Panc1 (cell line): ENCODE data around the gene CACNA1I. TPM values are rescaled to one million over a fixed set of nuclear protein-coding genes. Genes with fewer than 3 reads are reported as not detected.

Experiments
- ATAC-seq: fragments of 200-7000 bp; cut with Tn5 transposase; 2 replicates; pipeline ENCODE4 v1.9.1; 2020; ENCODE audit warnings: mild to moderate bottlenecking, moderate library complexity
- BruUV-seq: library from RNA; stranded (reverse); fragments of 400-500 nt; replicated peaks from 2 replicates; lab custom pipeline; 2021; lab: Mats Ljungman, UMichigan
- CTCF ChIA-PET: fragments of 300-600 bp; sonication (Branson Sonifier 250); formaldehyde crosslinking; loops from one replicate; lab custom pipeline; 2022; ENCODE audit warnings: antibody characterized with exemption; lab: Charles Lee
- POLR2A ChIA-PET: fragments of 300-600 bp; sonication (Branson Sonifier 250); formaldehyde crosslinking; loops from one replicate; lab custom pipeline; 2022; ENCODE audit warnings: antibody characterized with exemption; lab: Charles Lee
- DNase-seq: peaks from one replicate; pipeline ENCODE4 v3.0.0-alpha.2; 2010; ENCODE audit warnings: low read depth, low spot score
- H3K27ac ChIP-seq: 2 replicates; pipeline ENCODE4 v1.5.1; 2011; ENCODE audit warnings: mild to moderate bottlenecking, low read length, inconsistent platforms
- H3K27me3 ChIP-seq: fragments of 200-500 bp; sonication (Bioruptor generic); 2 replicates; pipeline ENCODE4 v1.6.0; 2014; ENCODE audit warnings: low read length, inconsistent platforms; ENCODE audit not compliant: control insufficient read depth, insufficient read depth
- H3K36me3 ChIP-seq: fragments of 200-500 bp; sonication (Bioruptor generic); 2 replicates; pipeline ENCODE4 v1.5.1; 2014; ENCODE audit warnings: inconsistent platforms, mild to moderate bottlenecking, low read length, moderate library complexity; ENCODE audit not compliant: control insufficient read depth, insufficient read depth
- H3K4me1 ChIP-seq: 2 replicates; pipeline ENCODE4 v1.5.1; 2011; ENCODE audit warnings: inconsistent platforms, mild to moderate bottlenecking, low read length, moderate library complexity; ENCODE audit not compliant: control insufficient read depth, insufficient read depth
- H3K4me3 ChIP-seq, 2 experiments: 2 replicates each; pipeline ENCODE4 v1.5.1; 2011 to 2012; ENCODE audit warnings: low read depth in 2 of 2, low read length in 2 of 2, mild to moderate bottlenecking in 2 of 2, inconsistent platforms in 1 of 2, moderate library complexity in 1 of 2
- H3K9me3 ChIP-seq: fragments of 200-500 bp; sonication (Bioruptor generic); 2 replicates; pipeline ENCODE4 v1.5.1; 2014; ENCODE audit warnings: low read depth, mild to moderate bottlenecking, inconsistent platforms, low read length, moderate library complexity; ENCODE audit not compliant: control insufficient read depth, insufficient read depth
- POLR2AphosphoS5 ChIP-seq: IDR thresholded peaks from 2 replicates; pipeline ENCODE4 v1.6.1; 2012; ENCODE audit warnings: mild to moderate bottlenecking, low read depth, low read length, moderate library complexity
- SIN3A ChIP-seq: IDR thresholded peaks from 2 replicates; pipeline ENCODE4 v1.6.1; 2012; ENCODE audit warnings: low read depth, mild to moderate bottlenecking, low read length, moderate library complexity, borderline replicate concordance; ENCODE audit not compliant: insufficient read depth
- TCF7L2 ChIP-seq: IDR thresholded peaks from 2 replicates; pipeline ENCODE4 v1.6.1; 2011; ENCODE audit warnings: mild to moderate bottlenecking, low read depth, low read length, inconsistent platforms
- in situ Hi-C: cut with HindIII; loops from 2 replicates; pipeline ENCODE4 v1.10.0; 2016; ENCODE audit warnings: low sequenced_read_pairs, low pct_unique_long_range_greater_than_20kb
- intact Hi-C: fragments of 100-400 bp; cut with micrococcal nuclease; formaldehyde crosslinking; loops from one replicate; pipeline ENCODE4 v1.10.0; 2022; ENCODE audit not compliant: unreplicated experiment
- total RNA-seq: library from RNA; stranded (reverse); gene quantifications from one replicate; pipeline ENCODE4 v1.2.1, GENCODE V29; 2021; ENCODE audit not compliant: unreplicated experiment
- TF ChIP-seq, protein P1 (sequence below): fragments of 450-650 bp; IDR thresholded peaks from 2 replicates; pipeline ENCODE4 v1.5.1; 2017; ENCODE audit warnings: mild to moderate bottlenecking
- TF ChIP-seq, protein P2 (sequence below), 2 experiments: IDR thresholded peaks; 2 replicates each; pipeline ENCODE4 v1.6.1; 2011 to 2012; ENCODE audit warnings: low read depth in 2 of 2, control low read depth in 1 of 2, low read length in 1 of 2, mild to moderate bottlenecking in 1 of 2, moderate library complexity in 1 of 2; ENCODE audit not compliant: insufficient read depth in 1 of 2

Gene CACNA1I
- total RNA-seq, 1 experiment from 2014 or later: 0.23 TPM

GRCh38 chr22:39616051-39616450 is 45.5 kb downstream of the CACNA1I start:
- ATAC-seq (no peak), DNase-seq (no peak)
- BruUV-seq: no TSS peak
- H3K27me3 ChIP-seq: no peaks in the 10 kb centered on the region
- no peaks in the 10 kb centered on the region for H3K36me3 ChIP-seq
- ChIA-PET POLR2A (no interaction called here), CTCF (interaction anchor here (0.6 kb wide), 1 partner anchor 24 kb away, joined by 5 read pairs; no protein-coding TSS in a partner anchor)
- TF ChIP-seq SIN3A (no peak), POLR2AphosphoS5 (no peak), TCF7L2 (no peak)
- TF ChIP-seq, protein P1, sequence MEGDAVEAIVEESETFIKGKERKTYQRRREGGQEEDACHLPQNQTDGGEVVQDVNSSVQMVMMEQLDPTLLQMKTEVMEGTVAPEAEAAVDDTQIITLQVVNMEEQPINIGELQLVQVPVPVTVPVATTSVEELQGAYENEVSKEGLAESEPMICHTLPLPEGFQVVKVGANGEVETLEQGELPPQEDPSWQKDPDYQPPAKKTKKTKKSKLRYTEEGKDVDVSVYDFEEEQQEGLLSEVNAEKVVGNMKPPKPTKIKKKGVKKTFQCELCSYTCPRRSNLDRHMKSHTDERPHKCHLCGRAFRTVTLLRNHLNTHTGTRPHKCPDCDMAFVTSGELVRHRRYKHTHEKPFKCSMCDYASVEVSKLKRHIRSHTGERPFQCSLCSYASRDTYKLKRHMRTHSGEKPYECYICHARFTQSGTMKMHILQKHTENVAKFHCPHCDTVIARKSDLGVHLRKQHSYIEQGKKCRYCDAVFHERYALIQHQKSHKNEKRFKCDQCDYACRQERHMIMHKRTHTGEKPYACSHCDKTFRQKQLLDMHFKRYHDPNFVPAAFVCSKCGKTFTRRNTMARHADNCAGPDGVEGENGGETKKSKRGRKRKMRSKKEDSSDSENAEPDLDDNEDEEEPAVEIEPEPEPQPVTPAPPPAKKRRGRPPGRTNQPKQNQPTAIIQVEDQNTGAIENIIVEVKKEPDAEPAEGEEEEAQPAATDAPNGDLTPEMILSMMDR: no peak
- TF ChIP-seq, protein P2, sequence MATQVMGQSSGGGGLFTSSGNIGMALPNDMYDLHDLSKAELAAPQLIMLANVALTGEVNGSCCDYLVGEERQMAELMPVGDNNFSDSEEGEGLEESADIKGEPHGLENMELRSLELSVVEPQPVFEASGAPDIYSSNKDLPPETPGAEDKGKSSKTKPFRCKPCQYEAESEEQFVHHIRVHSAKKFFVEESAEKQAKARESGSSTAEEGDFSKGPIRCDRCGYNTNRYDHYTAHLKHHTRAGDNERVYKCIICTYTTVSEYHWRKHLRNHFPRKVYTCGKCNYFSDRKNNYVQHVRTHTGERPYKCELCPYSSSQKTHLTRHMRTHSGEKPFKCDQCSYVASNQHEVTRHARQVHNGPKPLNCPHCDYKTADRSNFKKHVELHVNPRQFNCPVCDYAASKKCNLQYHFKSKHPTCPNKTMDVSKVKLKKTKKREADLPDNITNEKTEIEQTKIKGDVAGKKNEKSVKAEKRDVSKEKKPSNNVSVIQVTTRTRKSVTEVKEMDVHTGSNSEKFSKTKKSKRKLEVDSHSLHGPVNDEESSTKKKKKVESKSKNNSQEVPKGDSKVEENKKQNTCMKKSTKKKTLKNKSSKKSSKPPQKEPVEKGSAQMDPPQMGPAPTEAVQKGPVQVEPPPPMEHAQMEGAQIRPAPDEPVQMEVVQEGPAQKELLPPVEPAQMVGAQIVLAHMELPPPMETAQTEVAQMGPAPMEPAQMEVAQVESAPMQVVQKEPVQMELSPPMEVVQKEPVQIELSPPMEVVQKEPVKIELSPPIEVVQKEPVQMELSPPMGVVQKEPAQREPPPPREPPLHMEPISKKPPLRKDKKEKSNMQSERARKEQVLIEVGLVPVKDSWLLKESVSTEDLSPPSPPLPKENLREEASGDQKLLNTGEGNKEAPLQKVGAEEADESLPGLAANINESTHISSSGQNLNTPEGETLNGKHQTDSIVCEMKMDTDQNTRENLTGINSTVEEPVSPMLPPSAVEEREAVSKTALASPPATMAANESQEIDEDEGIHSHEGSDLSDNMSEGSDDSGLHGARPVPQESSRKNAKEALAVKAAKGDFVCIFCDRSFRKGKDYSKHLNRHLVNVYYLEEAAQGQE (IDR thresholded peaks at IDR 0.05; ENCODE audit: insufficient read depth in 1 of 2, low read depth in 2 of 2, low read length in 1 of 2): no peak
- H3K4me1 ChIP-seq: no peaks in the 10 kb centered on the region
- H3K4me3 ChIP-seq: no peak overlapping the region
- no peak overlapping the region for H3K27ac ChIP-seq
- in situ Hi-C loops (no loop called here), intact Hi-C loops (no loop called here)
- H3K9me3 ChIP-seq: no peaks in the 10 kb centered on the region

- TF ChIP-seq SIN3A (no peak), TCF7L2 (no peak), POLR2AphosphoS5 (no peak)
- TF ChIP-seq, protein P1: no peak
- TF ChIP-seq, protein P2 (IDR thresholded peaks at IDR 0.05; ENCODE audit: insufficient read depth in 1 of 2, low read depth in 2 of 2, low read length in 1 of 2): no peak
- BruUV-seq: no TSS peak
- Histone ChIP-seq H3K9me3 (no peaks in the 10 kb centered on the region), H3K36me3 (no peaks in the 10 kb centered on the region), H3K4me1 (no peaks in the 10 kb centered on the region), H3K27me3 (no peaks in the 10 kb centered on the region), H3K4me3 (no peak overlapping the region), H3K27ac (no peak overlapping the region)
- ChIA-PET POLR2A (no interaction called here), CTCF (no interaction called here)
- intact Hi-C loops (no loop called here), in situ Hi-C loops (no loop called here)
- no peak for ATAC-seq
- DNase-seq: no peak
Measured at GRCh38 chr22:39616781-39617180, 46.2 kb downstream of the CACNA1I start.
